ENCODE measurements around the gene LMBR1L. TPM values are rescaled to one million over a fixed set of nuclear protein-coding genes. Genes with fewer than 3 reads are reported as not detected.

The LMBR1L gene
- total RNA-seq, 1 donor from 2014 or later = 105 TPM

DNA sequence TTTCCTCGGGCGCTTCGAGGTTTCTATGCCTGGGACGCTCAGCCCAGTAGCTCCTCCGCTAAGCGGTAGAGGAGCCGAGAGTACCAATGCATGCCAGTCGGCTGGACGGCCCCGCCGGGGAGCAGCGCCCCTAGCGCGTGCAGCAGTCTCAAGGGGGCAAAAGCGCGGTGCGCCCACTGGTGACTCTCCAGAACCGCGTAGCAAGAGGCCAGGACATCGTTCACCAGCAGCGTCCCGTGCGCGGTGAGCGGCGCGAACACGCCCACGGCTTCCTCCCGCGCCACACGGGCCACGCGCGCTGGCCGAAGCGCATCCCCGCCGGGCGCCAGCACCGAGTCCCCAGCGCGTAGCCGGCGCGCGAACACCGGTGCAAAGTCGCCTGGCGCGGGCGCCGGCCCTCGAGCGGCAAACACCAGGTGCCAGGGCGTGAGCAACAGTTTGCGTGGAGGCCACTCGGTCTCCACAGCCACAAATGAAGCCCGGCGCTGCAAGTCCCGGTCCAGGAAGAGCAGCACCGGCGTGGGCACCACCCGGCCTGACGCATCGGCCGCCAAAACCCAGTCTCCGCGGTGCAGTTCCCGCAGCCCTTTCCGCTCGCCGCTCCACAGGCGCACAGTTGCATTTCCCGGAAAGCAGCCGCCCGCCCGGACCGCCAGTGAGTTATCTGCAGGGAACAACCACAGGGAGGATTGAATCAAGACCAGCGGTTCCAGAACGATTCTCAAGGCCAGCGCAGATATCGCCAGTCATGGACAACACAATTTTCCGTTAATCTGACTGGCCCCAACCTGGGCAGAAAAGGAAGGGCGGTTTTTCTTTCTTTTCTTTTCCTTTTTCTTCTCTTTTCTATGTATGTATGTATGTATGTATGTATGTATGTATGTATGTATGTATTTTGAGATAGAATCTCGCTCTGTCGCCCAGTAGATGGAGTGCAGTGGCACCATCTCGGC lies 20.6 kb downstream of the LMBR1L start:
- Mint-ChIP-seq H3K4me1 (ENCODE audit: unreplicated experiment) (peaks cover 8% of the 10 kb centered on the region), H3K27ac (no peak overlapping the region), H3K4me3 (peak overlapping the region; percentile 77), H3K36me3 (no peaks in the 10 kb centered on the region), H3K27me3 (peaks cover 89% of the 10 kb centered on the region), H3K9me3 (no peaks in the 10 kb centered on the region)
- TF ChIP-seq, protein P1, sequence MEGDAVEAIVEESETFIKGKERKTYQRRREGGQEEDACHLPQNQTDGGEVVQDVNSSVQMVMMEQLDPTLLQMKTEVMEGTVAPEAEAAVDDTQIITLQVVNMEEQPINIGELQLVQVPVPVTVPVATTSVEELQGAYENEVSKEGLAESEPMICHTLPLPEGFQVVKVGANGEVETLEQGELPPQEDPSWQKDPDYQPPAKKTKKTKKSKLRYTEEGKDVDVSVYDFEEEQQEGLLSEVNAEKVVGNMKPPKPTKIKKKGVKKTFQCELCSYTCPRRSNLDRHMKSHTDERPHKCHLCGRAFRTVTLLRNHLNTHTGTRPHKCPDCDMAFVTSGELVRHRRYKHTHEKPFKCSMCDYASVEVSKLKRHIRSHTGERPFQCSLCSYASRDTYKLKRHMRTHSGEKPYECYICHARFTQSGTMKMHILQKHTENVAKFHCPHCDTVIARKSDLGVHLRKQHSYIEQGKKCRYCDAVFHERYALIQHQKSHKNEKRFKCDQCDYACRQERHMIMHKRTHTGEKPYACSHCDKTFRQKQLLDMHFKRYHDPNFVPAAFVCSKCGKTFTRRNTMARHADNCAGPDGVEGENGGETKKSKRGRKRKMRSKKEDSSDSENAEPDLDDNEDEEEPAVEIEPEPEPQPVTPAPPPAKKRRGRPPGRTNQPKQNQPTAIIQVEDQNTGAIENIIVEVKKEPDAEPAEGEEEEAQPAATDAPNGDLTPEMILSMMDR (conservative IDR thresholded peaks at IDR 0.05) = peak; percentile 50
- no peak for DNase-seq (ENCODE audit: extremely low spot score, unreplicated experiment)

DNA sequence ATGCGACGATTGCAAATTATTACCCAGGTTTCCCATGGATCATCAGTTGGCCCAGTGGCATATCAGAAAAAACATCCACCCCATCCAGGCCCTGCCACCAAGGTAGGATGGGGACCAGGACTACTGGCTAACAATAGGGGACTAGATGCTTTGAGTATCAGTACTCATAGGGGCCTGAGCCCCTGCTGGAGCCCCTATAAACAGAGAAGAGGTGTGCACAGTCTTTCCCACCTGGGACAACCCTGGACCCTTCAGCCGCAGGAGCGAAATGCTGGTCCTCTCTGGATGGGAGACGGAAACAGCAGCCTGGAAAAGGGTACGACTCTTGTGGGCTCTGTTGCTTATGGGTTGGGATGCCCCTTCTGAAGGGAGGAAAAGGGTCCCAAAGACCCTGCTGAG lies 21.7 kb downstream of the LMBR1L start:
- Mint-ChIP-seq H3K4me3 (no peak overlapping the region), H3K27me3 (peaks cover 83% of the 10 kb centered on the region), H3K27ac (no peak overlapping the region), H3K4me1 (ENCODE audit: unreplicated experiment) (peaks cover 4% of the 10 kb centered on the region), H3K36me3 (no peaks in the 10 kb centered on the region), H3K9me3 (no peaks in the 10 kb centered on the region)
- no peak for DNase-seq (ENCODE audit: extremely low spot score, unreplicated experiment)
- TF ChIP-seq, protein P1 (conservative IDR thresholded peaks at IDR 0.05) = no peak

DNA sequence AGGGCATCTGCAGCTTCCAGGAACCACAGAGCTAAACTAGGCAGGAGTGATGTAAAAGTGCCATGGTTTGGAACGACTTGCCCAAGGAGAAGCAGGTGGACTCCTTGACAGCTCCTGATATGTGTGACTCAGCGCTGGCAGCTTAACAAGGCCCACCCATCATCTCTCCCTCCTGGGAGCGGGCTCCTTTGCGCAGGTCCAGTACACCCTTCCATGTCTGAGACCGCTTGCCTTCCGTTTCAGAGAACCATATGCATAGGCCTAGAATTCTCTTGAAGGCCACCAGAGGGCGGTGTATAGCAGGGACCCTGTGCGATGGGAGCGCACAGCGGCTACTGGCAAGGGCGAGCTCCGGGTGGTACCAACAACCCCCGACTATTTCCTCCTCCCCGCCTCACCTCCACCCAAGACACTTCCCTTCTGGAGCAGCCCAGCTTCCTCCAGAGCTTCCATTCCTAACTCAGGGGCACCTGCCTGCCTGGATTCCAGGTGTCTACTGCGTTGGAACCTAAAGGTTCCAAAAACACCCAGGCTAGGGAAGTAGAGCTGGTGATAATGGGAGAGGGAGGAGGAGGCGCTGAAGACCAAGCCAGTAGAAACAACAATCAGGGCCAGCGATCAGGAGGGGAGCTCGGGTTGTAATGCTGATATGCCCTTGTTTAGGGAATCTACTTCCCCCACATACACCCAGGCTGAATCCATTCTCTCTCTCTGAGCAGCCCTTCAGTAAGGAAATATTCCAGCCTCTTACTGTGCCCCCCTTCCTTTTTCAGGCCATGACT lies 22.3 kb downstream of the LMBR1L start:
- H3K9me3 Mint-ChIP-seq = no peaks in the 10 kb centered on the region
- no peak overlapping the region for H3K27ac Mint-ChIP-seq
- H3K36me3 Mint-ChIP-seq = no peaks in the 10 kb centered on the region
- peaks cover 77% of the 10 kb centered on the region for H3K27me3 Mint-ChIP-seq
- DNase-seq (ENCODE audit: extremely low spot score, unreplicated experiment) = peak; percentile 76
- H3K4me3 Mint-ChIP-seq = peak overlapping the region; percentile 67
- H3K4me1 Mint-ChIP-seq (ENCODE audit: unreplicated experiment) = peaks cover 4% of the 10 kb centered on the region
- TF ChIP-seq, protein P1 (conservative IDR thresholded peaks at IDR 0.05) = peak; percentile 94

DNA sequence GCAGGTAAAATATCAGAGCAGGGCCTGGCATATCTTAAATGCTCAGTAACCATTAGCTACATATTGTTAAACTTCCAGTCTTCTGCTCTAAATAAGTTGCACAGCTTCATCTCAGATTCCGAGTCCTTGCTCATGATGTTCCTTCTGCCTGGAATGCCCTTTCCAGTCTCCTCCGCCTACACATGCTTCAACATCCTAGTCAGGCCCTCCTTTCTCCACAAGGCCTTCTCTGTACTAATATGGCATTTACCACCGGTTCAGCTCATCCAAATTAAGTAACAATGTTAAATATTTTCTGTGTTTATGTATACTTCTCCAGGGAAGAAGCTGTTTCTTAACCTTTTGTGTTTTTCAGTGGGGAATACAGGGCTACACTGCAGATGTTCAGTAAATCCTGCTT lies 24.5 kb downstream of the LMBR1L start:
- H3K27ac Mint-ChIP-seq = no peak overlapping the region
- TF ChIP-seq, protein P1 (conservative IDR thresholded peaks at IDR 0.05) = no peak
- no peak overlapping the region for H3K4me3 Mint-ChIP-seq
- DNase-seq (ENCODE audit: extremely low spot score, unreplicated experiment) = no peak
- H3K27me3 Mint-ChIP-seq = peaks cover 64% of the 10 kb centered on the region
- no peaks in the 10 kb centered on the region for H3K36me3 Mint-ChIP-seq
- H3K9me3 Mint-ChIP-seq = no peaks in the 10 kb centered on the region
- H3K4me1 Mint-ChIP-seq (ENCODE audit: unreplicated experiment) = no peaks in the 10 kb centered on the region

DNA sequence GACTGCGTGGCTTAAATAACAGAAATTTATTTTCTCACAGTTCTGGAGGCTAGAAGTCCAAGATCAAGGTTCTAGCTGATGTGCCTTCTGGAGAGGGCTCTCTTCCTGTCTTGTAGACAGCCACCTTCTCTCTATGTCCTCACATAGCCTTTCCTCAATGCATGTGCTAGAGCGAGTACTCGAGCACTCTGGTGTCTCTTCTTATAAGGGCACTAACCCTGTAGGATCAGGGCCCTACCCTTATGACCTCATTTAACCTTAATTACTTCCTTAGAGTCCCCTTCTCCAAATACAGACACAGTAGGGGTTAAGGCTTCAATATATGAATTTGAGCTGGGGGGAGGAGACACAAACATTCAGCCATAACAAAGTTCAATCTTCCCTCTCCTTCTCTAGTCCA lies 26.2 kb downstream of the LMBR1L start:
- Mint-ChIP-seq H3K4me3 (no peak overlapping the region), H3K9me3 (no peaks in the 10 kb centered on the region), H3K4me1 (ENCODE audit: unreplicated experiment) (no peaks in the 10 kb centered on the region), H3K36me3 (no peaks in the 10 kb centered on the region), H3K27ac (no peak overlapping the region), H3K27me3 (peaks cover 57% of the 10 kb centered on the region)
- DNase-seq (ENCODE audit: extremely low spot score, unreplicated experiment) = no peak
- TF ChIP-seq, protein P1 (conservative IDR thresholded peaks at IDR 0.05) = no peak

Data from type B pancreatic cell (in vitro differentiated cells).